ENCODE data around the gene PLAAT2.
"Not testable (repeated sequence)": the region's sequence is repeated elsewhere in the genome, so short reads cannot be mapped to it uniquely, and the experiment has no call there.

PLAAT2 gene

GRCh38 chr11:63592975-63593395 is 29.8 kb upstream of the PLAAT2 start:
- no peaks in the 10 kb centered on the region for H3K36me3 ChIP-seq (ENCODE audit: insufficient read depth, insufficient read length, low read length)

GRCh38 chr11:63590024-63590788 is 27.0 kb upstream of the PLAAT2 start:
- Histone ChIP-seq H3K36me3 (ENCODE audit: insufficient read depth, insufficient read length, low read length) (no peaks in the 10 kb centered on the region), H3K4me3 (ENCODE audit: insufficient read length, low read depth) (no peak overlapping the region)

More at GRCh38 chr11:63592975-63593395, 29.8 kb upstream of the PLAAT2 start:
- H3K4me3 ChIP-seq (ENCODE audit: insufficient read length, low read depth), result no peak overlapping the region
- no peaks in the 10 kb centered on the region for H3K4me1 ChIP-seq (ENCODE audit: insufficient read depth, insufficient read length)
- no peak for TF ChIP-seq SUZ12 (IDR thresholded peaks at IDR 0.05; ENCODE audit: extremely low read depth, insufficient read depth, insufficient read length)
- no peak for TF ChIP-seq ZNF274 (IDR thresholded peaks at IDR 0.05; ENCODE audit: low read depth, low read length)
- no peak for TF ChIP-seq YY1 (IDR thresholded peaks at IDR 0.05; ENCODE audit: insufficient read depth, insufficient read length)
- no peaks in the 10 kb centered on the region for H3K27me3 ChIP-seq (ENCODE audit: insufficient read depth, insufficient read length)
- no peaks in the 10 kb centered on the region for H3K9me3 ChIP-seq (ENCODE audit: insufficient read depth, low read length)
- H3K9ac ChIP-seq (ENCODE audit: insufficient read length, low read depth), result no peak overlapping the region
- DNase-seq (ENCODE audit: low read depth, low spot score), result no peak

DNA sequence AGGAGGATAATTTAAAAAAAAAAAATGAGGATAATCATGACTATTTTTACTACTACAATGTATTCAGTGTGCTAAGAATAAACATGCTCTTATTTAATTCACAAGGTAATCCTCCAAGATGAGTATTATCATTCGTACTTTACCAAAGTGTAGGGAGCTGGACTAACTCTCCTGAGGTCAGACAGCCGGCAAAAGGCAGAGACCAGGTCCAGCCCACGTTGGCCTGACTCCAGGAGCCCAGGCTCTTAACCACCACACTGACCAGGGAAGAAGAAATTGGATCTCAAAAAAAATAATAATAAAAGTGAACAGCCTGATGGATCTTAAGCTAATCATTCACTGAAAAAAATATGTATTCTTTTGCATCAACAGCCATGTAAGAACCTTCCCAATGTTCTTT is 25.8 kb upstream of the PLAAT2 start:
- H3K4me1 ChIP-seq (ENCODE audit: insufficient read depth, insufficient read length), result no peaks in the 10 kb centered on the region
- no peak overlapping the region for H3K4me3 ChIP-seq (ENCODE audit: insufficient read length, low read depth)
- no peak overlapping the region for H3K9ac ChIP-seq (ENCODE audit: insufficient read length, low read depth)
- no peaks in the 10 kb centered on the region for H3K36me3 ChIP-seq (ENCODE audit: insufficient read depth, insufficient read length, low read length)
- DNase-seq (ENCODE audit: low read depth, low spot score), result no peak
- no peaks in the 10 kb centered on the region; the same call in 1 of the 2 replicates for H3K9me3 ChIP-seq (ENCODE audit: insufficient read depth, low read length)
- TF ChIP-seq ZNF274 (IDR thresholded peaks at IDR 0.05; ENCODE audit: low read depth, low read length) (no peak), SUZ12 (IDR thresholded peaks at IDR 0.05; ENCODE audit: extremely low read depth, insufficient read depth, insufficient read length) (no peak), YY1 (IDR thresholded peaks at IDR 0.05; ENCODE audit: insufficient read depth, insufficient read length) (no peak)
- H3K27me3 ChIP-seq (ENCODE audit: insufficient read depth, insufficient read length), result no peaks in the 10 kb centered on the region

More at GRCh38 chr11:63590024-63590788, 27.0 kb upstream of the PLAAT2 start:
- DNase-seq (ENCODE audit: low read depth, low spot score), result no peak
- H3K4me1 ChIP-seq (ENCODE audit: insufficient read depth, insufficient read length), result no peaks in the 10 kb centered on the region
- no peaks in the 10 kb centered on the region for H3K9me3 ChIP-seq (ENCODE audit: insufficient read depth, low read length)
- no peak overlapping the region for H3K9ac ChIP-seq (ENCODE audit: insufficient read length, low read depth)
- H3K27me3 ChIP-seq (ENCODE audit: insufficient read depth, insufficient read length), result no peaks in the 10 kb centered on the region
- no peak for TF ChIP-seq YY1 (IDR thresholded peaks at IDR 0.05; ENCODE audit: insufficient read depth, insufficient read length)
- TF ChIP-seq SUZ12 (IDR thresholded peaks at IDR 0.05; ENCODE audit: extremely low read depth, insufficient read depth, insufficient read length), result no peak
- TF ChIP-seq ZNF274 (IDR thresholded peaks at IDR 0.05; ENCODE audit: low read depth, low read length), result no peak

DNA sequence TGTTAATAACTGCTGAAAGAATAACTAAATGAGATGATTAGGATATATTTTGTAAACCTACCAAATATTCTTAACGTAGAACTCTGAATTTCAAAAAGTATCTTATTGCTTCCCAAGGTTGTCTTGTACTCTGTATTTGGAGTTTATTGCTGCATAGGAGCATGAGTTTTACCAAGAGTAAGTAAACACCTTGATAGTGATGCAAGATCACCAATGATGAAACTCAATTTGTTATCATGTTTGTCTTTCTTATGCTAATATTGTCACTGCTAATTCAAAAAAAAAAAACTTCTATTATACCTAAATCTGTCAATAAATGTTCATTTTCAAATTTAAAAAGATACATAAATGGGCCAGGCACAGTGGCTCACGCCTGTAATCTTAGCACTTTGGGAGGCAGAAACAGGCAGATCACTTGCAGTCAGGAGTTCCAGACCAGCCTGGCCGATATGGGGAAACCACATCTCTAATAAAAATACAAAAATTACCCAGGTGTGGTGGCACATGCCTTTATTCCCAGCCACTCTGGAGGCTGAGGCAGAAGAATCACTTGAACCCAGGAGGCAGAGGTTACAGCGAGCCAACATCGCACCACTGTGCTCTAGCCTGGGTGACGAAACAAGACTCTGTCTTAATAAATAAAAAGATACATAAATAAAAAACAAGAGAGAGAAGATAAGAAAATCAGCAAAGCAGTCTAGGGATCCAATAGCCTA is 23.4 kb upstream of the PLAAT2 start:
- H3K36me3 ChIP-seq (ENCODE audit: insufficient read depth, insufficient read length, low read length), result no peaks in the 10 kb centered on the region

DNA sequence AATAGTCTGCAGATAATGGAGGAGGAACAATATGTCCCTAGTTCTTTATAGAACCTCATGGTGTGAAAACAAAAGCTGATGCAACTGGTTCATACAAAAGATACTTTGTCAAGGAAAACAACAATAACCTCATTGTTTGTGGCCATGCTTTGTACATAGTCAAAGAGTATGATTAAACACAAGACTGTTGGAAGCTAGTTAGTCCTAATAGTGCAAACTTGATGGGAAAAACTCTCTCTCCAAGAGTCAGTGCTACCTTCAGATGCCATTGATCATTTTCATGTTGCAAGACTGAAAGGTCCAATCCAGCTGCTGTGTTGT is 20.1 kb upstream of the PLAAT2 start:
- Histone ChIP-seq H3K4me3 (ENCODE audit: insufficient read length, low read depth) (no peak overlapping the region), H3K9ac (ENCODE audit: insufficient read length, low read depth) (no peak overlapping the region), H3K4me1 (ENCODE audit: insufficient read depth, insufficient read length) (no peaks in the 10 kb centered on the region), H3K27me3 (ENCODE audit: insufficient read depth, insufficient read length) (no peaks in the 10 kb centered on the region), H3K36me3 (ENCODE audit: insufficient read depth, insufficient read length, low read length) (no peaks in the 10 kb centered on the region), H3K9me3 (ENCODE audit: insufficient read depth, low read length) (peaks cover 39% of the 10 kb centered on the region)
- TF ChIP-seq YY1 (IDR thresholded peaks at IDR 0.05; ENCODE audit: insufficient read depth, insufficient read length) (no peak), ZNF274 (IDR thresholded peaks at IDR 0.05; ENCODE audit: low read depth, low read length) (no peak), SUZ12 (IDR thresholded peaks at IDR 0.05; ENCODE audit: extremely low read depth, insufficient read depth, insufficient read length) (no peak)
- no peak for DNase-seq (ENCODE audit: low read depth, low spot score)

More for the DNA sequence above, 23.4 kb upstream of the PLAAT2 start:
- DNase-seq (ENCODE audit: low read depth, low spot score), result no peak
- Histone ChIP-seq H3K9ac (ENCODE audit: insufficient read length, low read depth) (no peak overlapping the region), H3K27me3 (ENCODE audit: insufficient read depth, insufficient read length) (no peaks in the 10 kb centered on the region), H3K4me1 (ENCODE audit: insufficient read depth, insufficient read length) (no peaks in the 10 kb centered on the region), H3K4me3 (ENCODE audit: insufficient read length, low read depth) (no peak overlapping the region), H3K9me3 (ENCODE audit: insufficient read depth, low read length) (peaks cover 19% of the 10 kb centered on the region)
- no peak for TF ChIP-seq YY1 (IDR thresholded peaks at IDR 0.05; ENCODE audit: insufficient read depth, insufficient read length)
- TF ChIP-seq SUZ12 (IDR thresholded peaks at IDR 0.05; ENCODE audit: extremely low read depth, insufficient read depth, insufficient read length), result no peak
- TF ChIP-seq ZNF274 (IDR thresholded peaks at IDR 0.05; ENCODE audit: low read depth, low read length), result no peak

GRCh38 chr11:63581224-63581623 is 18.0 kb upstream of the PLAAT2 start:
- not testable (repeated sequence) for H3K9ac ChIP-seq (ENCODE audit: insufficient read length, low read depth); H3K27me3 ChIP-seq (ENCODE audit: insufficient read depth, insufficient read length); H3K36me3 ChIP-seq (ENCODE audit: insufficient read depth, insufficient read length, low read length); H3K4me1 ChIP-seq (ENCODE audit: insufficient read depth, insufficient read length); DNase-seq (ENCODE audit: low read depth, low spot score); H3K4me3 ChIP-seq (ENCODE audit: insufficient read length, low read depth)
- peaks cover 39% of the 10 kb centered on the region for H3K9me3 ChIP-seq (ENCODE audit: insufficient read depth, low read length)

DNA sequence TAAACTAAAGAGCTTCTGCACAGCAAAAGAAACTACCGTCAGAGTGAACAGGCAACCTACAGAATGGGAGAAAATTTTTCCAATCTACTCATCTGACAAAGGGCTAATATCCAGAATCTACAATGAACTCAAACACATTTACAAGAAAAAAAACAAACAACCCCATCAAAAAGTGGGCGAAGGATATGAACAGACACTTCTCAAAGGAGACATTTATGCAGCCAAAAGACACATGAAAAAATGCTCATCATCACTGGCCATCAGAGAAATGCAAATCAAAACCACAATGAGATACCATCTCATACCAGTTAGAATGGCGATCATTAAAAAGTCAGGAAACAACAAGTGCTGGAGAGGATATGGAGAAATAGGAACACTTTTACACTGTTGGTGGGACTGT is 15.7 kb upstream of the PLAAT2 start:
- H3K4me3 ChIP-seq (ENCODE audit: insufficient read length, low read depth); H3K9ac ChIP-seq (ENCODE audit: insufficient read length, low read depth); DNase-seq (ENCODE audit: low read depth, low spot score); H3K36me3 ChIP-seq (ENCODE audit: insufficient read depth, insufficient read length, low read length); H3K27me3 ChIP-seq (ENCODE audit: insufficient read depth, insufficient read length); H3K4me1 ChIP-seq (ENCODE audit: insufficient read depth, insufficient read length): not testable (repeated sequence)
- H3K9me3 ChIP-seq (ENCODE audit: insufficient read depth, low read length), result peaks cover 39% of the 10 kb centered on the region

Data from NT2/D1 (cell line).